Bronchial epithelial cell (primary cell): ENCODE measurements around the gene FERMT2. TPM values are rescaled to one million over a fixed set of nuclear protein-coding genes. Genes with fewer than 3 reads are reported as not detected.

Source experiments
- DNase-seq: peaks from one replicate; pipeline ENCODE4 v3.0.0-alpha.2; 2010; ENCODE audit warnings: low read depth
- FAIRE-seq: peaks from 2 replicates; lab custom pipeline; 2011; peaks lifted over from hg19 to GRCh38; lab: Jason Lieb, UNC
- H3K27me3 ChIP-seq: 2 replicates; pipeline ENCODE4 v1.5.1; 2011; ENCODE audit warnings: low read length; ENCODE audit not compliant: control insufficient read depth, insufficient read depth
- H3K36me3 ChIP-seq: 2 replicates; pipeline ENCODE4 v1.5.1; 2011; ENCODE audit warnings: low read length; ENCODE audit not compliant: control insufficient read depth, insufficient read depth
- H3K4me3 ChIP-seq: 2 replicates; pipeline ENCODE4 v1.5.1; 2011; ENCODE audit warnings: mild to moderate bottlenecking, low read depth, low read length, control low read depth
- CTCF ChIP-seq: IDR thresholded peaks from 2 replicates; pipeline ENCODE4 v1.5.1; 2011; ENCODE audit warnings: mild to moderate bottlenecking, moderate library complexity, low read length, control low read depth, inconsistent platforms; ENCODE audit not compliant: insufficient read depth, severe bottlenecking
- total RNA-seq: library from RNA; depleted of rRNA; stranded (reverse); fragments of >200 nt; gene quantifications from 2 replicates; pipeline ENCODE4 v1.2.1, GENCODE V29; 2014

The FERMT2 gene
- total RNA-seq, 1 donor from 2014 or later: 24.0 TPM

DNA sequence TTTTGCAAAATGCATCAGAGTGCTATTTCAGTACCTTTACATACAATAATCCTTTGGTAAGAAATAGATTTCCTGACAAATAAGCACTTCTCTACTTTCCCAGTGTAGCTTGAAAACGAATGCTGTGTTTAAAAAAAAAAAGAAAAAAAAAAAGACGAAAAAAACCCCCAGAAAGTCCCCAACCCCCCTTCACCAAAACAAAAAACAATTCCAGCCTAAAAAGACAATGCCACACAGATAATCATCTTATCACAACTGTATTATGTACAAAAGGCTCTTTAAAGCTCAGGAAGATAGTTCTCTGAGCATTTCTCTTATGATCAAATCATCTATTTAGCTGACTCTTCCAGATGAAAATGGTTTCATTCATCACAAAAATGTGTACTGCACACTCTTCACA, 1.6 kb downstream of the FERMT2 start:
- no peak for TF ChIP-seq CTCF
- H3K27me3 ChIP-seq: no peaks in the 10 kb centered on the region
- peaks cover 1% of the 10 kb centered on the region for H3K36me3 ChIP-seq
- H3K4me3 ChIP-seq: peak overlapping the region; percentile 71
- no peak for DNase-seq
- FAIRE-seq: no peak

- DNase-seq: no peak
- TF ChIP-seq CTCF: no peak
- Histone ChIP-seq H3K27me3 (no peaks in the 10 kb centered on the region), H3K4me3 (no peak overlapping the region), H3K36me3 (peaks cover 1% of the 10 kb centered on the region)
- FAIRE-seq: no peak
These were observed 2.0 kb downstream of the FERMT2 start for GRCh38 chr14:52948836-52949235.

GRCh38 chr14:52948039-52948438, 2.8 kb downstream of the FERMT2 start:
- Histone ChIP-seq H3K4me3 (no peak overlapping the region), H3K27me3 (no peaks in the 10 kb centered on the region), H3K36me3 (peaks cover 1% of the 10 kb centered on the region)
- no peak for TF ChIP-seq CTCF
- DNase-seq: no peak
- FAIRE-seq: no peak

DNA sequence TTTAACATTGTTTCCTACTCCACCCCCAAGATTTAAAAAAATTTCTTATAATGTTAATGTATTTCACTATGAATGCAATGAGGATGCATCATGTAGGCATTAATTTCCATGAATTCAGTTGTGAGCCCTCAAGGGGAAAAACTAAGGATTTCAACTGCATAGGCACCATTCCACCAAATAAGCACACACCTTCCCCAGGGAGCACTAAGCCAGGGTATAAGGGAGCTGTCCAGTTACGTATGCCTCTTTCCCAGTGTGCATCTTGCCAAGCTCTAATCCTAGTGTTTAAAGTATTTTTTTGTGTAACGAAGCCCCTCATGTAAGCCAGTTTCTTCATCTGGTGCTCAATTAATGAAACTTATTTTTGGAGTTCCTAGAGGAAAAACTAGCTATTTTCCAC, 6.6 kb downstream of the FERMT2 start:
- no peak for TF ChIP-seq CTCF
- DNase-seq (no peak), FAIRE-seq (no peak)

GRCh38 chr14:52939427-52939826, 11.4 kb downstream of the FERMT2 start:
- no peaks in the 10 kb centered on the region for H3K27me3 ChIP-seq
- no peaks in the 10 kb centered on the region for H3K36me3 ChIP-seq
- no peak for DNase-seq
- H3K4me3 ChIP-seq: no peak overlapping the region
- TF ChIP-seq CTCF: no peak
- FAIRE-seq: no peak

More for the DNA sequence above, 6.6 kb downstream of the FERMT2 start:
- Histone ChIP-seq H3K4me3 (no peak overlapping the region), H3K36me3 (peaks cover 1% of the 10 kb centered on the region), H3K27me3 (no peaks in the 10 kb centered on the region)

GRCh38 chr14:52937869-52938268, 13.0 kb downstream of the FERMT2 start:
- TF ChIP-seq CTCF: no peak
- Histone ChIP-seq H3K27me3 (no peaks in the 10 kb centered on the region), H3K36me3 (no peaks in the 10 kb centered on the region), H3K4me3 (no peak overlapping the region)
- FAIRE-seq (no peak), DNase-seq (no peak)
